Measurements from ENCODE around the gene TMEM63A. TPM values are rescaled to one million over a fixed set of nuclear protein-coding genes. Genes with fewer than 3 reads are reported as not detected.

Gene TMEM63A
- total RNA-seq, 4 donors from 2014 or later = 104 to 256 (median 180) TPM

GRCh38 chr1:225814381-225814780 lies 67.8 kb downstream of the TMEM63A start:
- Histone ChIP-seq H3K27ac (peak overlapping the region; percentile 76 to 95 (median 88)), H3K27me3 (no peaks in the 10 kb centered on the region), H3K4me3 (no peak overlapping the region), H3K4me1 (peaks cover 51 to 79% (median 70%) of the 10 kb centered on the region in 4 donors), H3K9me3 (no peaks in the 10 kb centered on the region), H3K36me3 (no peaks in the 10 kb centered on the region)
- no peak for DNase-seq
- TF ChIP-seq, protein P1, sequence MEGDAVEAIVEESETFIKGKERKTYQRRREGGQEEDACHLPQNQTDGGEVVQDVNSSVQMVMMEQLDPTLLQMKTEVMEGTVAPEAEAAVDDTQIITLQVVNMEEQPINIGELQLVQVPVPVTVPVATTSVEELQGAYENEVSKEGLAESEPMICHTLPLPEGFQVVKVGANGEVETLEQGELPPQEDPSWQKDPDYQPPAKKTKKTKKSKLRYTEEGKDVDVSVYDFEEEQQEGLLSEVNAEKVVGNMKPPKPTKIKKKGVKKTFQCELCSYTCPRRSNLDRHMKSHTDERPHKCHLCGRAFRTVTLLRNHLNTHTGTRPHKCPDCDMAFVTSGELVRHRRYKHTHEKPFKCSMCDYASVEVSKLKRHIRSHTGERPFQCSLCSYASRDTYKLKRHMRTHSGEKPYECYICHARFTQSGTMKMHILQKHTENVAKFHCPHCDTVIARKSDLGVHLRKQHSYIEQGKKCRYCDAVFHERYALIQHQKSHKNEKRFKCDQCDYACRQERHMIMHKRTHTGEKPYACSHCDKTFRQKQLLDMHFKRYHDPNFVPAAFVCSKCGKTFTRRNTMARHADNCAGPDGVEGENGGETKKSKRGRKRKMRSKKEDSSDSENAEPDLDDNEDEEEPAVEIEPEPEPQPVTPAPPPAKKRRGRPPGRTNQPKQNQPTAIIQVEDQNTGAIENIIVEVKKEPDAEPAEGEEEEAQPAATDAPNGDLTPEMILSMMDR (IDR thresholded peaks at IDR 0.05) = no peak
- TF ChIP-seq POLR2AphosphoS5 (IDR thresholded peaks at IDR 0.05) = no peak
- no peak for TF ChIP-seq POLR2A (IDR thresholded peaks at IDR 0.05)
- no peak for TF ChIP-seq EP300 (IDR thresholded peaks at IDR 0.05; ENCODE audit: low read depth)
- in situ Hi-C loops (cut with MboI; ENCODE audit: low pct_ligation_motif_present in 1 of 4, low pct_unique_long_range_greater_than_20kb in 1 of 4, low sequenced_read_pairs in 3 of 4) = no loop called here
- intact Hi-C loops (cut with DNase I; ENCODE audit: low total_unique reads) = loop anchor here (5.0 kb wide), 1 partner anchor 37 kb away; the partner anchor contains the start of gene SRP9
- 72% methylated on average over 7 of the region's 7 CpGs; no CpG with 5 or more reads in 1 of the 2 donors for WGBS, 2 donors (ENCODE audit: low coverage in 1 of 2)

DNA sequence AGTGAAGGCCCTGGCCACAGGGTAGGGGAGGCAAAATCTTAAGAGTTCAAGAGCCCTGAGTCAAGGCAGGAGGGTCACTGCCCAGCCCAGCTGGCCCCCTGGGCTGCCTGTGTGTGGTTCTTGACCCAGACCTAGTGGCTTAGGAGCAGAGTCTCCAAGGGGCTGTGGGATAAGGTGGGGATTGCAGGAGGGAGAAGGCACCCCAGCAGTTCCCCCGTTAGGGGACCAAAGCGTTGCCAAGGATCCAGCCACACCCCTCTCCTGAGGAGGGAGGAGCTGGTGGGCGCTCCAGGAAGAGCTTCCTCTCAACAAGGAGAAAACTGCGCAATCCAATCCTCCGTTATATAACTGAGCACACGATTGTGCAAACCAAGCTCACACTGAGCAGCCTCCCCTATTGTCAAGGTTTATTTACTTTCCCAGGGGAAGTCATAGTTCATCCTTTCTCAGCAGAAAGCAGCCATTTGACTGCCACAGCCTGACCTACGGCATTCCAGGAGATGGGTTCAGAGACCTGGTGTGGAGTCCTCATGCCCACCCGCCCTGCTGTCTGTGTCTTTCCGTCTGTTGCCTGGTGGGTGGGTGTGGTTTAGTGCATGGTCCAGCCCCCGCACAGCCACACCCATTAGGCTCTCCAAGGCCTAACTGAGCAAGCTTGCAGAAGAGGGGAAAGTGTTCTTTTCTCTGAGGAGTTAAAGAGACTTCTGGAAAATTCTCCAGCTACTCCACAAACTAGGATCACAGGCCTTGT lies 68.8 kb downstream of the TMEM63A start:
- WGBS, 2 donors (ENCODE audit: low coverage in 1 of 2) = 45% methylated on average over 10 of the region's 10 CpGs; no CpG with 5 or more reads in 1 of the 2 donors
- Histone ChIP-seq H3K9me3 (no peaks in the 10 kb centered on the region), H3K4me3 (no peak overlapping the region), H3K27ac (peak overlapping the region; percentile 76 to 95 (median 88)), H3K27me3 (no peaks in the 10 kb centered on the region), H3K36me3 (no peaks in the 10 kb centered on the region), H3K4me1 (peaks cover 49 to 81% (median 68%) of the 10 kb centered on the region in 4 donors)
- TF ChIP-seq EP300 (IDR thresholded peaks at IDR 0.05; ENCODE audit: low read depth) (no peak), POLR2AphosphoS5 (IDR thresholded peaks at IDR 0.05) (peak; percentile 5 to 68 (median 32)), POLR2A (IDR thresholded peaks at IDR 0.05) (no peak)
- TF ChIP-seq, protein P1 (IDR thresholded peaks at IDR 0.05) = no peak
- in situ Hi-C loops (cut with MboI; ENCODE audit: low pct_ligation_motif_present in 1 of 4, low pct_unique_long_range_greater_than_20kb in 1 of 4, low sequenced_read_pairs in 3 of 4) (no loop called here), intact Hi-C loops (cut with DNase I; ENCODE audit: low total_unique reads) (loop anchor here (5.0 kb wide), 1 partner anchor 36 kb away; the partner anchor contains the start of gene SRP9)
- DNase-seq = peak; percentile 62

- Histone ChIP-seq H3K27ac (peak overlapping the region; percentile 76 to 95 (median 88)), H3K36me3 (no peaks in the 10 kb centered on the region), H3K27me3 (no peaks in the 10 kb centered on the region), H3K4me1 (peaks cover 42 to 73% (median 60%) of the 10 kb centered on the region in 4 donors), H3K9me3 (no peaks in the 10 kb centered on the region), H3K4me3 (no peak overlapping the region)
- DNase-seq = no peak
- intact Hi-C loops (cut with DNase I; ENCODE audit: low total_unique reads) (loop anchor here (5.0 kb wide), 1 partner anchor 35 kb away; the partner anchor contains the start of gene SRP9), in situ Hi-C loops (cut with MboI; ENCODE audit: low pct_ligation_motif_present in 1 of 4, low pct_unique_long_range_greater_than_20kb in 1 of 4, low sequenced_read_pairs in 3 of 4) (no loop called here)
- WGBS, 2 donors (ENCODE audit: low coverage in 1 of 2) = 76% methylated on average over 8 of the region's 8 CpGs; no CpG with 5 or more reads in 1 of the 2 donors
- TF ChIP-seq EP300 (IDR thresholded peaks at IDR 0.05; ENCODE audit: low read depth) = no peak
- no peak for TF ChIP-seq POLR2AphosphoS5 (IDR thresholded peaks at IDR 0.05)
- no peak for TF ChIP-seq POLR2A (IDR thresholded peaks at IDR 0.05)
- TF ChIP-seq, protein P1 (IDR thresholded peaks at IDR 0.05) = no peak
Measured at GRCh38 chr1:225812488-225813213, 69.5 kb downstream of the TMEM63A start.

Measured in transverse colon (tissue), 4 donors.